Stimulated activated CD4-positive, alpha-beta T cell treated with anti-CD3 and anti-CD28 coated beads, Interleukin-15, amount 100 ng/mL, for 48 hours (primary cell): Measurements from ENCODE around the gene TCAF1.
"Not testable (repeated sequence)": the region's sequence is repeated elsewhere in the genome, so short reads cannot be mapped to it uniquely, and the experiment has no call there.

Experiments used
- DNase-seq, 2 donors: peaks; one replicate each; pipeline ENCODE4 v3.0.0-alpha.2; 2020; ENCODE audit warnings: low read depth in 2 of 2

The TCAF1 gene

GRCh38 chr7:143902332-143902899, 440 bp upstream of the TCAF1 start:
- no peak for DNase-seq

DNA sequence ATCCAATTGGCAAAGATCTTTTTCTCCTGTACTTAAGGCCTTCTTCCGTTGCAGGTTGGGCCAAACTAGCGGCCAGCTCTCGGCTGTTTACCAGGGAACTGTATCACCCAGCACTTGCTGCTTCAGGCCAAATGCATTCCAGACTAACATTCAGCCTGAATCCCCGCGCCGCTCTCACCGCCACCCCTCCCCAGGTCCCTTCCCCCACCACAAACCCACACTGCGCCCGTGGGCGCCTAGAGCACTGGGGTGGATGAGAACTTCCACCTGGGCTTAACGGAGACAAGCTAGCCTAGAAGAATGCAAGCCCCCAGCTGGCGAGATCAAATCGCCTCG, 676 bp downstream of the TCAF1 start:
- DNase-seq, result no peak

- DNase-seq, result no peak
Measured at GRCh38 chr7:143900230-143900766, 1.7 kb downstream of the TCAF1 start.

GRCh38 chr7:143898810-143899209, 3.2 kb downstream of the TCAF1 start:
- no peak for DNase-seq

DNA sequence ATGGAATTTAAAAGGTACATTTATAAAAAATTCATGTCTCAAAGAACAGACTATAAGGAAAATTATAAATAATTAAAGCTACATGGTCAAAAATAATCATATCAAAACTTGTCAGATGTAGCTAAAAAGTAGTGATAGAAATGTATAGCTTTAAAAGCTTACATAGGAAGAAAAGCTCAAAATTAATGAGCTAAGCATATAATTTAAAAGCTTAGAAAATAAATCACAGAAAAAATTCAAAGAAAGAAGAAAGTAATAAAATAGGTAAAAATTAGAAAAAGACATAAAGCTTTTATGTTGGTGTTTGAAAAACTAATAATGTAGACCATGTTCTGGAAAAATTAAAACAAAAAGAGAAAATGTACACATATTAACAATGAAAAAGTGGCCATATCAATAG, 5.3 kb downstream of the TCAF1 start:
- no peak for DNase-seq

- no peak for DNase-seq
Measured at GRCh38 chr7:143892527-143893300, 9.3 kb downstream of the TCAF1 start.

- no peak for DNase-seq
Measured at GRCh38 chr7:143891457-143891856, 10.5 kb downstream of the TCAF1 start.

GRCh38 chr7:143890558-143890957, 11.4 kb downstream of the TCAF1 start:
- DNase-seq, result no peak

GRCh38 chr7:143889068-143889467, 12.9 kb downstream of the TCAF1 start:
- no peak for DNase-seq

DNA sequence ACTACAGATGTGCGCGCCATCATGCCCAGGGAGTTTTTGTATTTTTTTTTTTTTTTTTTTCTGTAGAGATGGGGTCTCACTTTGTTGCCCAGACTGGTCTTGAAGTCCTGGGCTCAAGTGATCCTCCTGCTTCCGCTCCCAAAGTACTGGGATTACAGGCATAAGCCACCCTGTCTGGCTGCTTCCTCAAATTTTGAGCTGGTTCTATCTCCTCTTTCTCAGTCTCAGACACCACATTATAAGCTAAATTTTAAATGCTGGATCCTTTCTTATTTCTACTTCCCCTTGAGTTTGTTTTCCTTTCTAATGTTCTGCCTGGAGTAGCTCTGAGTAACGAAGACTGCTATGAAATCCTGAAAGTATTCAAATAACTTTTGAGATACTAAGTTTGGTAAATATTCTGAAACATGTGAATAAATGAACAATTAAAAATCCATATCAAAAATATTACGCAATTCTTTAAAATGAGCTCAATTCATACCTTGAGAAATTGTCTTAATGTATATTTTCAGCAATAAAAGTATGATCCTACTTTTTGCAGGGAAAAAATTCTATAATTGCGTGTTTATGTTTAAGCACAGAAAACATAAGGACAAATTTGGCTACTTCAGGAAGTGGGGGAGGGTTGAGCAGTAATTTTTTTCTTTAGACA, 15.0 kb downstream of the TCAF1 start:
- no peak for DNase-seq

DNA sequence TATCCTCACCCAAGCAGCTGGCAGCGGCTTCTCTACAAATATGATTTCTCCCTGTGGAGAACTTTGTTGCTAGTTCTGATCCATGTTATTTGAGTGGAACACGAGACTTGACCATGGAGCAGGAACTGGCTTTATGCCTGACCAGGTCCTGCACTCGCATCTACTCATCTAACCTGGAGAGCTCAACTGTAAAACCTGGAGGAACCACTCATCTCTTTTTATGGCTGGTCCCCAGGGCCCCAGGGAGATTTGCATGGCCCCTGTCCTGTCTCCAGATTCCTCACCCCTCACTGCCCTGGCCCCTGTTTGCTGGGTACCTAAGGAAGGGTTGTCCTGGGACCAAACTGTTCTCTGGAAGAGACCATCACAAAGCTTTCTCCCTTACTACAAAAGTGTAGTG, 16.0 kb downstream of the TCAF1 start:
- DNase-seq, result no peak

DNA sequence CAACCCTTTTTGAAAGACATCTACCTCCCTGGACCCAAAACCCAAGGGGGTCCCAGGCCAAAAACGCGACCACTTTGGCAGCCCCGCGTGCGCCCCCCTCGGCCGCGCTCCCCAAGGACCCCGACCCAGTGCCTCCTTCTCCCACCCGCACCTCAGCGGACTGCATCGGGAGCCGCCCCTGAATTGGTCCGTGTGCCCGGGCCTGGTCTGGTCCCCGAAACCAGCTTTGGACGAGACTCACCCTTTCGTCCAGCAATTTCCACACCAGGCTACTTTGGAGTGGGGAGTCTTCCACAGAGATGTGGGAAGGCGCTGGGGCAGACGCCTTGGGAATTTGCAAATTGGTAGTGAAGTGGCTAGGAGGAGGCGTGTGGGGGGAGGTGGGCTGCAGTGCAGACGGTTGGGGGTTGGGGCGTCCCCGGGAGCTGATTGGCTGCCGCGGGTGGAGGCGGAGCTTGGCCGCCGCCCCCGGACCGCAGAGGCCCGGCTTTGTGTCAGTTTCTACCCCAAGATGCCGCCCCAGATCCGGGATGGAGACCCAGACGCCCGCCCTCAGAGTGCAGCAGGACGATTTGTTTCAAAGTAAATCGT, 16.9 kb downstream of the TCAF1 start:
- no peak for DNase-seq

DNA sequence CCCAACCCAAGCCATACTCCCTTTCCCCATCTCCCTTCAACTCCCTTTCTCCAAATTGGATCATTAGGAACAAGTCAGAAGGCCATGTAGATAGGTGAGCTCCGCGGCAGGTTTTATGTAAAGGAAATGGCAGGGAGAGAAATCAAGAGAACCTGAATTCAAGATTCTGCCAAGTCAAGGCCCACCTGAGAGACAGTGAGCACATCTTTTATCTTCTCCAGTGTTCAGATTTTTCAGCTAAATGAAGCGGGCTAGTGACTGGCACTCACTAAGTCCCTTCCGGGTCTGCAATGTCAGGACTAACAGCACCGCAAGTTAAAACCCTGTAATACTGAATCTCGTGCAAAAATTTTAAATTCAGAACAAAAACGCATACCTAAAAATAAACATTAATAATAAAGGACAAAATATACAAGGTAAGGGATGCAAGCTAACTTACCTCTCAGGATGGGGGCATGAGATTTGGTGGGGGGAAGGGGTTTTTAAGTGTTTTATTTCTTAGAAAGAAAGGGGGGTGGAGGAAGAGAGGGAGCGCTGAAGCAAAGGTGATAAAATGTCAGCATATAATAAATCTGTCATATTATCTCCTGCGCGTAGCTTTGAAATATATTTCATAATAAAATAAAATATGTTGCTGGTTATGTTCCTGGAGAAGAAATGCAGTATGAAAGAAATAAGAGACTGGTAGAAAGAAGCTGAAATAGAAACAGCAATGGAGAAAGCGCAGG, 17.6 kb downstream of the TCAF1 start:
- no peak for DNase-seq

DNA sequence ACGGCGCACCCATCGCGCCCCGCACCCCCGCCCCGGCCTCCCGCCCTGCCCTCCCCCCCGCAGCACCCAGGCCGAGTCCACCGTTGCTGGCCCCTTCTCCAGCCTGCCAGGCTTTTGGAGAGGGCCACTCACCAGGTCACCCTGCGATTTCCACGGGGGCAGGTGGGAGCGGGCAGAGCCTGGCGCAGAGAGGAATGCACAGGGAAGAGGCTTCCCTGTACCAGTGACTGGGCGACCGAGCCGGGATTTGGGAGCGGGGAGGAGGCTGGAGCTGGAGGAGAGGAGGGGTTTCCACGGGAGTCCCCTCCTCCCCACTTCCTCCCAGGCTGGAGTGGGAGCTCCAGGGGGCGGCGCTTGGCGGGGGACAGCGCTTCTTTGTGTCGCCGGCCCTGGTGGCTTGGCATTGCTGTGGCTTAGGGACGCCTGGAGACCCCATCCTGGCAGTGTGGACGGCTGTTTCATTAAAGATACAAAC, 19.3 kb downstream of the TCAF1 start:
- DNase-seq, result no peak

GRCh38 chr7:143882020-143882603, 19.9 kb downstream of the TCAF1 start:
- DNase-seq, result no peak

DNA sequence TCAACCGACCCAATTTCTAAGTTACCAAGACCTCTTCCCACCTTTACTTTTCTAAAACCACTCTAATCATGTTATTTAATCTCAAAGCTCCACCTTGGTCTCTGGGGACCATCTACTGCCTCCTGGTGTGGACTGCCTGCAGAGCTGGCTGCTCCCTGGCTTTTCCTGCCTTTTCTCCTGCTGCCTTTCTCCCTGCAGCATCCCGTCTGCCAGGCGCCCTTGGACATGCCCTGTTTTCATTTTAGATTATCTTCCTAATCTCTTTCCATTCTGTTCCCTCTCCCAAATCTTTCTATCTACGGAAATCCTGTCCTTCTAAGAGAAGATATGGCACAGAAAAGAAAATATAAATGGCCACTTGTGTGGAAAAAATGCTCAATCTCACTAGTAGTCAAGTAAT, 23.1 kb downstream of the TCAF1 start:
- DNase-seq, result no peak

DNA sequence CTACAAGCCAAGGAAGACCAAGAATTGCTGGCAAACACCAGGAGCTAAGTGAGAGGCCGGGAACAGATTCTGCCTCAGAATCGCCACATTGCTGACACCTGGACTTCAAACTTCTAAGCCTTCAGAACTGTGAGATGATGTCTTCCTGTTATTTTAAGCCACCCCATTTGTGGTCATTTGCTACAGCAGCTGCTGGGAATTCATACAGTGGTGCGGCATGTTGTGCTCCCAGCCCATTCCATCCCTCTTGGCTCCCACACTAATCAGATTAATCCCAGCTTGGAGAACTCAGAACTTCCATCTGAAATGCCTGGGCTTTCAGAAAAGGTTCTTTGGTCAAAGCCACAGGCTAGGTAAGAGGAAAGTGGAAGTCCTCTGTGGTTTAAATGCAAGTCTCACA, 24.9 kb downstream of the TCAF1 start:
- DNase-seq, result no peak

- DNase-seq, result no peak
Measured at GRCh38 chr7:143876218-143876617, 25.8 kb downstream of the TCAF1 start.

- not testable (repeated sequence) for DNase-seq
Measured at GRCh38 chr7:143873242-143873641, 28.7 kb downstream of the TCAF1 start.

DNA sequence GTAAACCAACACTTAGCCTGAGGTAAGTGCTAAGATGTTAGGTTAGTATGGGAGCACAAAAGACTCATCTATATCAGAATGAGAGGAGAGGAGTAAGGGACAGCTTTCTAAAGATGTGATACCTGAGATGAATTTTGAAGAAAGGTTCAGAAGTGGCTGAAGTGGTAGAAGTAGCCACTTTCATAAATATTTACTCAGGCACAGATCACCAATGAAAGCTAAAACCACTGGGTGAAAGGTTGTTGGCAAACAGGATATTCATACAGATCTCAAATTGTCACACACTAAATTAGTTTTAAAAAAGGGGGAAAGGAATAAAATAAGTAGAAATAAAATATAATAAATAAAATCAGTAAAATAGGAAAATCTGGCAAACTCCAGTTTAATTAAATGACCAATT, 30.4 kb downstream of the TCAF1 start:
- DNase-seq, result not testable (repeated sequence)

GRCh38 chr7:143857994-143858393, 44.0 kb downstream of the TCAF1 start:
- DNase-seq, result not testable (repeated sequence)
